Stimulated activated naive CD4-positive, alpha-beta T cell (primary cell): ENCODE results near the gene ACO2.
"Not testable (repeated sequence)": the region's sequence is repeated elsewhere in the genome, so short reads cannot be mapped to it uniquely, and the experiment has no call there.

ENCODE experiments used
- DNase-seq, 6 experiments: peaks; one replicate each; lab custom pipeline; 2025; lab: John Stamatoyannopoulos, UW

ACO2 gene

DNA sequence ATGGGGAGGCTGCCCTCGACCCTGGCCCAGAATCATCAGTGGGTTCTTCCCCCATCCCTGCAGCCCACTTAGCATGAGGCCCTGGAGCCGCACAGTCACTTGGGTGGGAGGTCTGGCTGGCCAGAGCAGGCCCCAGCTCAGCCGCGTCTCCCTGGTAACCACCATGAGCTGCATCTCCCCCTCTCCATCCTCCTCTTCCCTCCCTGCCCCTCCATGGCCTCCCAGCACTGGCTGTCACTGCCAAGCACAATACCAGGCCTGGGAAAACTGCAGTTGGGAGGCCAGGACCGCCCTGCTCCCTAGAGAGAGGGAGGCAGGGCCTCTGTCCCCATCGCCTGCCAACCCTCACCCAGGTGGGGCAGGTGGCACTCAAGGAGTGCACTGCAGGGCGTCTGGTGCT is 99.9 kb downstream of the ACO2 start:
- no peak for DNase-seq

DNA sequence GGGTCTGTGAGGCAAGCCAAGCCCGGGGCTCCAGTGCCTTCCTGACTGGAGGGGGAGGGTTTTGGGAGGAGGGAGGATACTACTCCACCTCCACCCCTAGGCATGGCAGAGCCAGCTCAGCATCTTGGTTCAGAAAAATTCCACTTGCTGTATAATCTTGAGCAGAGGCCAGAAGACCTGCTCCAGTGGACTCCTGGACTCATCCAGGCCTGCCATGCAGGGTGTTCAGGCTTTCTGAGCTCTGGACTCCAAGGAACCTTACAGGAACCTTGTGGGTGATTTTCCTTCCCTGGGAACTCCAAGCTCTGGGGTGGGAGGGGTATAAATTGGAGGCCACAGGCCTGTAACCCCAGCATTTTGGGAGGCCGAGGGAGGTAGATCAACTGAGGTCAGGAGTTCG is 101.3 kb downstream of the ACO2 start:
- no peak for DNase-seq

GRCh38 chr22:41571786-41572185 is 102.9 kb downstream of the ACO2 start:
- DNase-seq: no peak

DNA sequence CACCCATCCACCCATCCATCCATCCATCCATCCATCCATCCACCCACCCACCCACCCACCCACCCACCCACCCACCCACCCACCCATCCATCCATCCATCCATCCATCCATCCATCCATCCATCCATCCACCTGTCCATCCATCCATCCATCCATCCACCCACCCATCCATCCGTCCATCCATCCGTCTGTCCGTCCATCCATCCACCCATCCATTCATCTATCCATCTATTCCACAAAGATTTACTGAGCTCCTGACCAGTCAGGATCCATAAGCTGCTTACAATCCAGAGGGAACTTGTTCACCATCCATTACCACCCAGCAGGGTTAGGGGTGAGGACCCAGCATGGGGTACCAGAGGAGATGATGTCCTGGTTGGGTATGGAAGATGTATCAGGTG is 103.4 kb downstream of the ACO2 start:
- not testable (repeated sequence) for DNase-seq

DNA sequence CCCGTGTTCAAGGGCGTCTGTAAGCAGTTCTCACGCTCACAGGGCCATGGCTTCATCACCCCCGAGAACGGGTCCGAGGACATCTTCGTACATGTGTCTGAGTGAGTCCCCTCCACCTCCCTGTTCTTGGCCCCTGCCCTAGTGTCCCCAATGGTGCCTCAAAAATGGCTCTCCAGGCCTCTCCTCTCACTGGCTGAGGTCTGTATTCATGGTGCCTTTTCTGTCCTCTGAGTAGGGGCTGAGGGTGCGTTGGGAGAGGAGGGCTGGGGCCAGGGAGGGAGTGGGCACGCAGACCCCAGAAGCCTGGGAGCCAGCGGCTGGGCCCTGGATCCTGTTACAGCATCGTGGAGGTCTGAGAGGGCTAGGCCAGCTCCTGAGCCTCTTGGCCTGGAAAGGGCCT is 104.8 kb downstream of the ACO2 start:
- no peak for DNase-seq

DNA sequence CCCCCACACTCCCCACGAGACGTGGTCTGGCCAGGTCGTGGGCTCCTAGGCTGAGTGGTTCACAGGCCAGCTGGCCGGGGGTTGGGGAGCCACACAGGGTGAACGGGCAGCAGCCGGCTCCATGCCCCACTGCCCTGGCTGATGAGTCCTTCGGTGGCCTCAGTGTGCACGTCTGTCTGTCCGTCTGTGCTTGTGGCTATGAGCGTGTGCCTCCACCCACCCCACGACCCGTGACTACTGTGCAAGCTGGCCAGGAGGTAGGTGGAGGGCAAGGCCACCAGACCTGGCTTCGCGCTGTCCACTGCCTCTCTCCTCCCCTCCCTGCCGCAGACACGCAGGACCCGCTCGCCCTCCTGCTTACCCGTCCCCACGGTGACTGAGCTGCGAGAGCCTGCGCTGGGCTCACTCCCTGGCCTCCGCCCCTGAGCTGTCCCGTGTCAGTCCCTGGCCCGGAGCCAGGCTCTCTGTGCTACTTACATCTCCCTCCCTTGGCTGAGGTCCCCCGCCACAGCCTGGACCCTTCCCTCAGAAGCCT is 106.0 kb downstream of the ACO2 start:
- no peak for DNase-seq

DNA sequence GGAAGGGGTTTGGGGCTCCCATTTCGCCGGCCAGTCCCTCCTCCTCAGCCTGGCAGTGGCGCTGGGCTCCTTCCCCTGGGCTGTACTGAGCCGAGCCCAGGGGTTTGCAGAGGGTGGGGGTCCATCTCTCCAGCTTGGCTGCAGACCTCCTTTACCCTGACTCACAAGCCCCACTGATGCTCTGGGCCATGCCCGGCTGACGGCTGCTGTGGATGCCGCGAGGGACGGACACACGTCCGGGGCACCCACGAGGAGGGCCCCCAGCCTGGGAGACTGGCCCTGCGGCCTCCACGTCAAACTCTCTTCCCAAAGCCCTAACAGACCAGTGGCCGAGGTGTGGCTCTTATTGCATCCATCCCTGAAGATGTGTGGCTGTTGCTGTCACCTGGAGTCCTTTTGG is 106.6 kb downstream of the ACO2 start:
- DNase-seq: no peak

DNA sequence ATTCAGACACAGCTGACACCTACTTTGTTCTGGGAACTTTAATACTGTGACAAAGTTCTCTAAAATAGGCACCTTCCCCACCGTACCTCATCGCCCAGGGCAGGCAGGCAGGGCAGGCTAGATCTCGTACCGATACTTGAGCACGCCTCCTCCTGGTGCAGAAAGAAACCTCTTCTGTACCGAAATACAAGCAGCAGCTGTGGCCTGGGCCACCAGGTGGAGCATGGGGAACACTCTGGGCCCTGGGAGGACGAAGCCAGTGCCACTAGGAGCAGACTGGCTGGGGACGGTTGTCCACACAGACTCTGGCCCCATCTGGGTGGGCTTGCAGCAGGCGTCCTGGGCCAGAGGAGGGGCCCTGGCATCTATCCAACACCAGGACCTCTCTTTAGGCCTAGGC is 108.0 kb downstream of the ACO2 start:
- DNase-seq: peak in 4 of 6 experiments; percentile 2 to 25 (median 13)

GRCh38 chr22:41578114-41578513 is 109.2 kb downstream of the ACO2 start:
- DNase-seq: no peak
